LNCaP clone FGC (cell line): Measurements from ENCODE around the gene ENTPD6.

Experiments
- DNase-seq: peaks from one replicate; pipeline ENCODE4 v3.0.0-alpha.2; 2011; ENCODE audit warnings: low read depth
- H3K4me3 ChIP-seq: 2 replicates; pipeline ENCODE4 v1.5.1; 2011; ENCODE audit warnings: mild to moderate bottlenecking, low read depth, low read length, control low read depth
- TF ChIP-seq, protein P1 (sequence below): IDR thresholded peaks from 2 replicates; pipeline ENCODE4 v1.5.1; 2012; ENCODE audit warnings: mild to moderate bottlenecking; ENCODE audit not compliant: control insufficient read depth, insufficient read depth; ENCODE audit errors: extremely low read depth

Gene ENTPD6

DNA sequence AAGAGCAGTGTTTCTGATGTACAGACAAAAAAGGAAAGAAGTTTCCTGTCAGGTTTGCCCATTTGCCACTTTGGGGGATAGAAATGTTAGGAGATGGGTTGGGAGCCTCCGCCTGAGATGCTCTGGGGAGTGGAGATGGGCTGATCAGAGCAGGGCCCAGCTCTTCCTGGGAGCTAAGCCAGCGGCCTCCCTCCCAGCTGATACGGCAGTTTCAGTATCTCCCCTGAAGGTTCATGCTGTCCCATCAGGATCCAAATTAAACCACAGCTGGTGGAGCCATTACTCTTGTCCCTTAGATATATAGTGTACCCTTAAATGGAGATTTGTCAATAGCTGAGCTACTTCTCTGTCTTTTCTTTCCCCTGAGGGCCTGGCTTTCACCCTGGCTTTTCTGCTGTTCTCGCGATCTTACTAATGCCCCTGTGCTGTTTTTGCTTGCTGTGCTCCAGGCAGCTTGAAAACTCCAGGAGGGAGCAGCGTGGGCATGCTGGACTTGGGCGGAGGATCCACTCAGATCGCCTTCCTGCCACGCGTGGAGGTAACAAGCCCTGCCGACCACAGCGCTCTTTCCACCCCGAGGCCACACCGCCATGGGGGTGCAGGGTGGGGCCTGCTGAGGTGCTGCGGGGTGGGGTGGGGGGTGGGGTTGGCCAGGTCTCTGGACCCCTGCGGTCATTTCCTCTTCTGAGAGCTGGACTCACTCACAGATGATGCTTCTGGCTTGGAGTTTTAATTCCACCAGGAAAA, 20.9 kb downstream of the ENTPD6 start:
- no peak overlapping the region for H3K4me3 ChIP-seq
- TF ChIP-seq, protein P1, sequence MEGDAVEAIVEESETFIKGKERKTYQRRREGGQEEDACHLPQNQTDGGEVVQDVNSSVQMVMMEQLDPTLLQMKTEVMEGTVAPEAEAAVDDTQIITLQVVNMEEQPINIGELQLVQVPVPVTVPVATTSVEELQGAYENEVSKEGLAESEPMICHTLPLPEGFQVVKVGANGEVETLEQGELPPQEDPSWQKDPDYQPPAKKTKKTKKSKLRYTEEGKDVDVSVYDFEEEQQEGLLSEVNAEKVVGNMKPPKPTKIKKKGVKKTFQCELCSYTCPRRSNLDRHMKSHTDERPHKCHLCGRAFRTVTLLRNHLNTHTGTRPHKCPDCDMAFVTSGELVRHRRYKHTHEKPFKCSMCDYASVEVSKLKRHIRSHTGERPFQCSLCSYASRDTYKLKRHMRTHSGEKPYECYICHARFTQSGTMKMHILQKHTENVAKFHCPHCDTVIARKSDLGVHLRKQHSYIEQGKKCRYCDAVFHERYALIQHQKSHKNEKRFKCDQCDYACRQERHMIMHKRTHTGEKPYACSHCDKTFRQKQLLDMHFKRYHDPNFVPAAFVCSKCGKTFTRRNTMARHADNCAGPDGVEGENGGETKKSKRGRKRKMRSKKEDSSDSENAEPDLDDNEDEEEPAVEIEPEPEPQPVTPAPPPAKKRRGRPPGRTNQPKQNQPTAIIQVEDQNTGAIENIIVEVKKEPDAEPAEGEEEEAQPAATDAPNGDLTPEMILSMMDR: no peak
- DNase-seq: no peak

DNA sequence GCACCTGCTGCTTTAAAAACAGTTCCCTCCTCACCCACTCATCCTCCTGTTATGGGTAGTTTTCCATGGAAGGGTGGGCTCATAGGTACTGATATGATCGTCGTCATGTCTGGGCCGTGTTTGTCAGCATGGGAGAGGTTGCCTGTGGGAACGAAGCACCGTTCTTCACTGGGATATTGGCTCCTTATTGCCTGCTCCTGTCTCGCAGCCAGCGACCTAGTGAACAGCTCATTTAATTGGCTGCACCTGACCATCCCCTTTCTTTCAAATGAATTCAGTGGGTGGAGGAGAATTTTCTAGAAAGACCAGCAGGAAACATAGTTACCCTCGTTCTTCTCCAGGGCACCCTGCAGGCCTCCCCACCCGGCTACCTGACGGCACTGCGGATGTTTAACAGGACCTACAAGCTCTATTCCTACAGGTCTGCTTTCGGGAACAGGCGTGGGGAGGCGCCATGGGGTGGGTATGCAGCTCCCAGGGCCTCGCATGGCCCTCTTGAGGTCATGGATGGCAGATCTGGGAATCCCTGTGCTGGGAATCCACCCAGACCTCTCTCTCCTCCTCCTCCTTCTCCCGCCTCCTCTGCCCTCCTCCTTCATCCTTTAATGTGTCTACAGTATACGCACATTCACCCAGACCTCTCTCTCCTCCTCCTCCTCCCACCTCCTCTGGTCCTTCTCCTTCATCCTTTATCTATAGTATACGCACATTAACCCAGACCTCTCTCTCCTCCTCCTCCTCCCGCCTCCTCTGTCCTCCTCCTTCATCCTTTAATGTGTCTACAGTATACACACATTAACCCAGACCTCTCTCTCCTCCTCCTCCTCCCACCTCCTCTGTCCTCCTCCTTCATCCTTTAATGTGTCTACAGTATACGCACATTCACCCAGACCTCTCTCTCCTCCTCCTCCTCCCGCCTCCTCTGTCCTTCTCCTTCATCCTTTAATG, 21.9 kb downstream of the ENTPD6 start:
- H3K4me3 ChIP-seq: no peak overlapping the region
- DNase-seq: no peak
- TF ChIP-seq, protein P1: no peak

DNA sequence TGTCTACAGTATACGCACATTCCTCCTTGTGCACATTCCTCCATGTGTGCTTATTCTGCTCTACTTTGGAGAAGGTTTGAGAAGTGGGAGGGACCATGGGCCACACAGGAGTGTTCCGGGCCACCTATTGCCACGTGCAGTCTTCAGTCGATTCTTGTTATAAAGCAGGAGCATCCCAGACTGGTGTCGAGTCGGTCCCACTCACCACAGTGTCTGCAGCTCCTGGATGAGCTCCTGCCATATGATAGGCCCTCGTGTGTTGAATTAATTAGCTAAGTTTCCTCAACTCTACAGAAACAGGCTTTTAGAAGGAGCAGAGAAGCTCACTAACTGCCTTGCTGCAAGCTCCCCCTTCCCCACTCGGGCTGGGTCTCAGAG, 22.6 kb downstream of the ENTPD6 start:
- DNase-seq: no peak
- no peak overlapping the region for H3K4me3 ChIP-seq
- TF ChIP-seq, protein P1: no peak

DNA sequence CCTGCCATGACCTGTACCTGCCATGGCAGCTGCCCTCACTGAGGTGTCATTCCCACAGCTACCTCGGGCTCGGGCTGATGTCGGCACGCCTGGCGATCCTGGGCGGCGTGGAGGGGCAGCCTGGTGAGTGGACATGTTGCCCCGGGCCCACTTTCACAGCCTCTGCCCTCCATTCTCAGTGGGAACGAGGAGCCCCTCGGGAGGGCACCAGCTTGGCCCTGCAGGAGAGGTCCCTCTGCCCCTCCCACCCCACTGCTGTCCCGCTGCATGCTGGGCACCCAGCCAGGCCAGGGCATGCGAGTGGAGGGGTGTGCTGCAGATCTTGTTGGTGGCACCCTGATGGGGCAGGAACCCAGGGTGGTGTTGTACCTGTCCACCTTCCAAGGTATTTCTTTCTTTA, 23.0 kb downstream of the ENTPD6 start:
- H3K4me3 ChIP-seq: no peak overlapping the region
- TF ChIP-seq, protein P1: no peak
- no peak for DNase-seq

DNA sequence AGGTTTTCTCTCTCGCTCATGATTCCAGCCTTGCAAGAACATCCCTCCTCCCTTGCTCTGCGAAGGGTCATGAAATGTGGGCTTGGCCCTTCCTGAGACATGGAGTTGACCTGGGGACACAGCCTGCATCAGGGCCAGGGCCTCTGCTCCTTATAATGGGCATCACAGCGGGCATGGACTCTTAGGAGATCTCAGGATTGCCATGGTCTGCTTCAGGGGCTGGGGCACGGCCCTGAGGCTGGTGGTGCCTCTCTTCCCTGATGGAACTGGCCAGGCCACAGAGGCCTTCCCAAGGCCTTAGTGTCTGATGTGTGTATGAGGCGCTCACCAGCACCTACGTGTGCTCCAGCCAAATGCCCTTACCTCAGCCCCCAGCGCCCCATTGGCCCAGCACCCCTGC, 23.9 kb downstream of the ENTPD6 start:
- no peak for DNase-seq
- no peak overlapping the region for H3K4me3 ChIP-seq
- TF ChIP-seq, protein P1: no peak

DNA sequence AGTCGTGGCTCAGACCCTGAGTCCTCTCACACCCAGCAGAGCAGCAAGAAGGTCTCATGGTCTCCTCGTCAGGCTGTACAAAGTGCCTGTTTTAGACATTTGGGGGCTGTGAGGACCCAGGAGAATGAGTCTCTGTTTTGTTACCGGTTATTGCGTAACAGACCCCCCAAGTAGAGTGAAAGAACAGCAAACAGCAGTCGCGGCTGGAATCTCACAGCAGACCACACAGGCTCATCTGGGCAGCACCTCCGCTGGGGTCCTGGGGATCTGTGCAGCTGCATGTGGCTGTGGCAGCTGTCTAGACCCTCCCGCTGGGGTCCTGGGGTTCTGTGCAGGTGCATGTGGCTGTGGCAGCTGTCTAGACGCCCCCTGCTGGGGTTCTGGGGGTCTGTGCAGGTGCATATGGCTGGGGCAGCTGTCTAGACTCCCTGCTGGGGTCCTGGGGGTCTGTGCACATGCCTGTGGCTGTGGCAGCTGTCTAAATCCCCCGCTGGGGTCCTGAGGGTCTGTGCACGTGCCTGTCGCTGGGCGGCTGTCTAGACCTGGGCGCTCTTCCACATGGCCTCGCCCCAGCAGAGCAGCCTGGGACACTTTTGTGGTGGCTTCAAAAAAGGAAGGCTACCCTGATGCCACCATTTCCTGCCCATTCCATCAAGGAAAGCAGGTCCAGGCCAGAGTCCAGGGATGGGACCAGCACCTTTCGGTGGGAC, 24.7 kb downstream of the ENTPD6 start:
- TF ChIP-seq, protein P1: no peak
- DNase-seq: no peak
- no peak overlapping the region for H3K4me3 ChIP-seq
